G401.6 (cell line): ENCODE results near the gene TTC28.

Experiments
- FAIRE-seq: peaks from 2 replicates; lab custom pipeline; 2012; peaks lifted over from hg19 to GRCh38; lab: Jason Lieb, UNC

TTC28 gene

GRCh38 chr22:28001171-28001835, 678.3 kb downstream of the TTC28 start:
- no peak for FAIRE-seq

GRCh38 chr22:28000361-28000760, 679.3 kb downstream of the TTC28 start:
- FAIRE-seq = no peak

- FAIRE-seq = no peak
Measured at GRCh38 chr22:27999876-28000275, 679.8 kb downstream of the TTC28 start.

- no peak for FAIRE-seq
Measured at GRCh38 chr22:27998511-27999410, 680.9 kb downstream of the TTC28 start.

GRCh38 chr22:27997538-27997937, 682.1 kb downstream of the TTC28 start:
- no peak for FAIRE-seq

- FAIRE-seq = no peak
Measured at GRCh38 chr22:27996981-27997380, 682.7 kb downstream of the TTC28 start.

- no peak for FAIRE-seq
Measured at GRCh38 chr22:27996529-27996925, 683.1 kb downstream of the TTC28 start.

- FAIRE-seq = no peak
Measured at GRCh38 chr22:27995801-27996528, 683.7 kb downstream of the TTC28 start.

- FAIRE-seq = no peak
Measured at GRCh38 chr22:27994481-27995331, 684.9 kb downstream of the TTC28 start.

- FAIRE-seq = no peak
Measured at GRCh38 chr22:27993774-27994350, 685.8 kb downstream of the TTC28 start.

GRCh38 chr22:27993201-27993635, 686.4 kb downstream of the TTC28 start:
- FAIRE-seq = no peak

- no peak for FAIRE-seq
Measured at GRCh38 chr22:27992294-27993165, 687.1 kb downstream of the TTC28 start.

- no peak for FAIRE-seq
Measured at GRCh38 chr22:27991586-27992293, 687.9 kb downstream of the TTC28 start.

- no peak for FAIRE-seq
Measured at GRCh38 chr22:27990879-27991278, 688.8 kb downstream of the TTC28 start.

- FAIRE-seq = no peak
Measured at GRCh38 chr22:27990451-27990840, 689.2 kb downstream of the TTC28 start.

- FAIRE-seq = no peak
Measured at GRCh38 chr22:27989758-27990450, 689.7 kb downstream of the TTC28 start.

GRCh38 chr22:27988704-27989103, 690.9 kb downstream of the TTC28 start:
- FAIRE-seq = no peak

GRCh38 chr22:27987557-27987956, 692.1 kb downstream of the TTC28 start:
- no peak for FAIRE-seq

GRCh38 chr22:27986937-27987336, 692.7 kb downstream of the TTC28 start:
- no peak for FAIRE-seq
